ENCODE data around the gene FGFBP3. TPM values are rescaled to one million over a fixed set of nuclear protein-coding genes. Genes with fewer than 3 reads are reported as not detected.

FGFBP3 gene, protein sequence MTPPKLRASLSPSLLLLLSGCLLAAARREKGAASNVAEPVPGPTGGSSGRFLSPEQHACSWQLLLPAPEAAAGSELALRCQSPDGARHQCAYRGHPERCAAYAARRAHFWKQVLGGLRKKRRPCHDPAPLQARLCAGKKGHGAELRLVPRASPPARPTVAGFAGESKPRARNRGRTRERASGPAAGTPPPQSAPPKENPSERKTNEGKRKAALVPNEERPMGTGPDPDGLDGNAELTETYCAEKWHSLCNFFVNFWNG
- 1 to 10 TPM in 4 of 5 donors, under 1 TPM in 1; 0.98 to 6.7 (median 5.9) TPM for total RNA-seq
- total RNA-seq (2013) = 1.7 TPM
- total RNA-seq = 1.5 to 7.5 (median 4.1) reads per million in 29 experiments

DNA sequence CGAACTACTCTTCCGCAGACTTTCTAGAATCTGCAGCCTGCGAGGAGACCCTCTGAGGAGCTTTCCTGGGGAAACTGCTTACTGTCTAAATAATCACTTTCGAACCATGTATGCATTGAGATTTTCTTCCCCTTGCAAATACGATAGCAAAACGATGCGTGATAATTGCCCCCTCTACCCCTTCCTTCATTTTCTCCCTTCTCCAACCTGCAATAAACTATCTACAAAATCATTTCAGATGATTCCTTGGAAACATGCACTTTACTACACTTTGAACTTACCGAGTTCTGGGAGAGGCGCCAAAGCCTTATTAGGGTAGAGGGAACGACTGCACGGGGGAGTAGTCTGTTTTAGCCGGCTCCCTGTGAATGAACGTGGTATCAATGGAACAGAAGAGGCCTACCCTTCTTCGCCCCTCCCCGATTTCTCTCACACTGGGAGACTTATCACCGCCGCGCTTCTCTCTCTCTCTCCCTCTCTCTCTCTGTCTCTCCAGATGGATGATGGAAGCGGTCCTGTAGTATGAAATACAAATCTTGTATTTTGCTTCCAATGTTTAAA is at the start of gene FGFBP3:
Gene FGFBP3, minus strand, starts transcription at position 370 of the 561 bp plus-strand sequence. CDS start 517 bp downstream, outside the sequence.
- ATAC-seq (replicated peaks in 1 of 4) (peak; percentile 10 to 27 (median 20)), DNase-seq (peak in 13 of 35 experiments; percentile 3 to 48 (median 11))
- Mint-ChIP-seq H3K36me3 (no peaks in the 10 kb centered on the region), H3K4me3 (peak within 1 kb of the TSS; percentile 84 to 96 (median 90)), H3K27ac (peak within 1 kb of the TSS; percentile 82 to 92), H3K4me1 (peaks cover 25 to 29% (median 28%) of the 10 kb centered on the region in 3 donors), H3K27me3 (peaks cover 4 to 6% of the 10 kb centered on the region in 2 donors), H3K9me3 (no peaks in the 10 kb centered on the region)
- Histone ChIP-seq H3K27me3 (replicated peaks in 1 of 2; ENCODE audit: control insufficient read depth in 2 of 2, extremely low read depth in 1 of 2, insufficient read depth in 2 of 2, low read length in 1 of 2) (peaks cover 0 to 3% of the 10 kb centered on the region in 2 experiments), H3K9me3 (no peaks in the 10 kb centered on the region), H3K4me3 (ENCODE audit: control insufficient read depth in 1 of 2, extremely low read depth in 1 of 2, low read length in 1 of 2) (peak within 1 kb of the TSS; percentile 63 to 95), H3K36me3 (ENCODE audit: control insufficient read depth in 2 of 2, extremely low read depth in 1 of 2, insufficient read depth in 1 of 2, low read length in 1 of 2) (no peaks in the 10 kb centered on the region), H3K4me1 (ENCODE audit: control insufficient read depth in 1 of 2, extremely low read depth in 1 of 2, insufficient read depth in 2 of 2, low read length in 2 of 2) (peaks cover 12 to 17% of the 10 kb centered on the region in 2 experiments), H3K27ac (ENCODE audit: low read length) (peak within 1 kb of the TSS; percentile 18)
- ChIA-PET CTCF (interaction anchor here (0.6 to 3.1 kb wide), 7 partner anchors 8 to 611 kb away, joined by 3 to 21 read pairs (median 4); partner anchors contain the start of genes BTAF1 (in 1 of the 2) and TNKS2 (in 1 of the 2)), POLR2A (interaction anchor here (1.0 to 1.6 kb wide), 2 partner anchors 13 to 15 kb away, joined by 3 to 8 read pairs; partner anchors contain the start of gene BTAF1 (in 1 of the 2))
- 0% methylated on average over 7 of the region's 19 CpGs for WGBS (ENCODE audit: insufficient coverage)

DNA sequence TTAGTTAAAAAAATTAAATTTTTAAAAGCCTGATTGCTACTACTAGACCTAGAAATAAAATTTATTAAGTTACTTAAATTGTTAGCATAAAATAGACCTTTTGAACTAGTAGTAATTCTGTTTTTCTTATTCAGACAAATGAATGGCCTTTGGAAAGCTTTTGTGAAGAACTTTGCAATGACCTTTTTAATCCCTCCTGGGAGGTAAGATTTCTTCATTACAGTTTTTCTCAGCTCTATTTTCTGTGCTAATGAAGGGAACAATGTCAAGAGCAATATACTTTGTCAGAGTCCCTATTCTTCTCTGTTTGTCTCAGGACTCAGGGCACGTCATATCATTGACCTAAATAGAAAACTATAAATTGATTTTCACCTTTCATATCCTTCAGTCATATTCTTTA is 47.8 kb upstream of the FGFBP3 start:
- no CpG with 5 or more reads among the region's 1 CpG for WGBS (ENCODE audit: insufficient coverage)
- H3K27ac Mint-ChIP-seq = no peak overlapping the region

DNA sequence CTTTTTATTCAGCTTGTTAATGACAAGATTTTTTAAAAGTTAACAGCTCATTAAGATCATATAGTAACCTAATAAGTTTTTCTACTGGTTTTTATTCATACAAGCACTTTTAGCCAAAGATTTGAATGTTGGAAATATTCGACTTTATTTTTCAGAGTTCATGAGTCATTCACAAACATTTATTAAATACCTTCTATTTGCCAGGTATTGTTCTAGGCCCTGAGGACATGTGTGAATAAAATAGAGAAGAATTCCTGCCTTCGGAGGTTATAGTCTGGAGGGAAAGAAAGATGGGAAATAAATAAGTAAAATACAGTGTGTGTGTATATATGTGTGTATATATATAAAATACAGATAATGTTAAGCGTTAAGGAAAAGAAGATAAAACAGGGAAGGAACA is 45.8 kb upstream of the FGFBP3 start:
- H3K4me1 ChIP-seq (ENCODE audit: control insufficient read depth in 1 of 2, extremely low read depth in 1 of 2, insufficient read depth in 2 of 2, low read length in 2 of 2) = no peaks in the 10 kb centered on the region
- no peaks in the 10 kb centered on the region for H3K27me3 ChIP-seq (replicated peaks in 1 of 2; ENCODE audit: control insufficient read depth in 2 of 2, extremely low read depth in 1 of 2, insufficient read depth in 2 of 2, low read length in 1 of 2)
- Mint-ChIP-seq H3K36me3 (peaks cover 63% of the 10 kb centered on the region), H3K27ac (no peak overlapping the region), H3K27me3 (no peaks in the 10 kb centered on the region), H3K4me1 (no peaks in the 10 kb centered on the region), H3K4me3 (no peak overlapping the region), H3K9me3 (no peaks in the 10 kb centered on the region)
- H3K27ac ChIP-seq (ENCODE audit: low read length) = no peak overlapping the region
- ATAC-seq (replicated peaks in 1 of 4) (no peak), DNase-seq (no peak)
- ChIA-PET CTCF (interaction anchor here in 1 of 2 donors (0.7 kb wide), 1 partner anchor 22 kb away, joined by 3 read pairs; no protein-coding TSS in a partner anchor), POLR2A (interaction anchor here (0.6 to 0.7 kb wide), 2 partner anchors 133 to 261 kb away, joined by 3 read pairs; no protein-coding TSS in a partner anchor)
- H3K36me3 ChIP-seq (ENCODE audit: control insufficient read depth in 2 of 2, extremely low read depth in 1 of 2, insufficient read depth in 1 of 2, low read length in 1 of 2) = peaks cover 11 to 78% of the 10 kb centered on the region in 2 donors
- H3K9me3 ChIP-seq = no peaks in the 10 kb centered on the region
- 100% methylated on average over 1 of the region's 3 CpGs for WGBS (ENCODE audit: insufficient coverage)
- H3K4me3 ChIP-seq (ENCODE audit: control insufficient read depth in 1 of 2, extremely low read depth in 1 of 2, low read length in 1 of 2) = no peak overlapping the region

More for the DNA sequence above, 47.8 kb upstream of the FGFBP3 start:
- DNase-seq = no peak
- Mint-ChIP-seq H3K36me3 (peaks cover 63% of the 10 kb centered on the region), H3K4me3 (no peak overlapping the region), H3K9me3 (no peaks in the 10 kb centered on the region), H3K27me3 (no peaks in the 10 kb centered on the region), H3K4me1 (peaks cover 0 to 3% (median 0%) of the 10 kb centered on the region in 3 donors)
- Histone ChIP-seq H3K4me3 (ENCODE audit: control insufficient read depth in 1 of 2, extremely low read depth in 1 of 2, low read length in 1 of 2) (no peak overlapping the region), H3K4me1 (ENCODE audit: control insufficient read depth in 1 of 2, extremely low read depth in 1 of 2, insufficient read depth in 2 of 2, low read length in 2 of 2) (no peaks in the 10 kb centered on the region), H3K36me3 (ENCODE audit: control insufficient read depth in 2 of 2, extremely low read depth in 1 of 2, insufficient read depth in 1 of 2, low read length in 1 of 2) (peaks cover 11 to 84% of the 10 kb centered on the region in 2 donors), H3K27me3 (replicated peaks in 1 of 2; ENCODE audit: control insufficient read depth in 2 of 2, extremely low read depth in 1 of 2, insufficient read depth in 2 of 2, low read length in 1 of 2) (no peaks in the 10 kb centered on the region), H3K27ac (ENCODE audit: low read length) (no peak overlapping the region), H3K9me3 (no peaks in the 10 kb centered on the region)
- ChIA-PET POLR2A (interaction anchor here in 1 of 2 donors (0.6 kb wide), 1 partner anchor 44 kb away, joined by 6 read pairs; no protein-coding TSS in a partner anchor), CTCF (interaction anchor here in 1 of 2 donors (0.6 kb wide), 1 partner anchor 277 kb away, joined by 3 read pairs; no protein-coding TSS in a partner anchor)
- no peak for ATAC-seq (replicated peaks in 1 of 4)

DNA sequence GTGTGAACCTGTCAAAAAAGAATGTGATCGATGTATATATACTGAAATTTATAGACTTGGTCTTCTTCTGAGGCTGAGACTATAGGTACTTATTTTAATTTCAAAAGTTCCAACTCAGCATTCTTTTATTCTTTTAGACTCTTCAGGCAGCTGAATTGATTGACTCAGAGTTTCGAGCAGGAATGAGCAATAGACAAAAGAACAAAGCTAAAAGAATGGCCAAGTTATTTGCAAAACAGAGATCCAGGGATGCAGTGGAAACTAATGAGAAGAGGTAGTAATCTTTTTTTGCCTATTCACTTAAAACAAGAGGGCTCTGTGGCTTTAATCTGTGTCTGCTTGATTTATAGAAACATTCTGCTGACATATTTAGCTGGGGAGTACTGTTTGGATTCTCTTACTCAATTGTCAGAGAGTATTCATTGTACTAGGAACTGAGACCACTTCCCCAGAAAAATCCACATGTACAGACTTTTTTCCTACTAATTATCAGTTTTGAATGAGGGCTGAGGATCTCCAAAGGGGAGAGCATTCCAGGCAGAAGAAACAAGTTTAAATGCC is 44.4 kb upstream of the FGFBP3 start:
- Histone ChIP-seq H3K27ac (ENCODE audit: low read length) (no peak overlapping the region), H3K4me3 (ENCODE audit: control insufficient read depth in 1 of 2, extremely low read depth in 1 of 2, low read length in 1 of 2) (no peak overlapping the region), H3K36me3 (ENCODE audit: control insufficient read depth in 2 of 2, extremely low read depth in 1 of 2, insufficient read depth in 1 of 2, low read length in 1 of 2) (peaks cover 11 to 66% of the 10 kb centered on the region in 2 donors), H3K4me1 (ENCODE audit: control insufficient read depth in 1 of 2, extremely low read depth in 1 of 2, insufficient read depth in 2 of 2, low read length in 2 of 2) (no peaks in the 10 kb centered on the region), H3K27me3 (replicated peaks in 1 of 2; ENCODE audit: control insufficient read depth in 2 of 2, extremely low read depth in 1 of 2, insufficient read depth in 2 of 2, low read length in 1 of 2) (no peaks in the 10 kb centered on the region), H3K9me3 (no peaks in the 10 kb centered on the region)
- DNase-seq (no peak), ATAC-seq (replicated peaks in 1 of 4) (no peak)
- peaks cover 0 to 1% (median 0%) of the 10 kb centered on the region in 3 donors for H3K4me1 Mint-ChIP-seq
- H3K36me3 Mint-ChIP-seq = peaks cover 54% of the 10 kb centered on the region
- no peaks in the 10 kb centered on the region for H3K9me3 Mint-ChIP-seq
- CTCF ChIA-PET = no interaction called here
- WGBS (ENCODE audit: insufficient coverage) = no CpG with 5 or more reads among the region's 2 CpGs
- no peaks in the 10 kb centered on the region for H3K27me3 Mint-ChIP-seq
- POLR2A ChIA-PET = interaction anchor here (0.5 to 1.1 kb wide), 2 partner anchors 18 to 30 kb away, joined by 3 to 5 read pairs; partner anchors contain the start of gene BTAF1 (in 1 of the 2)
- H3K27ac Mint-ChIP-seq = no peak overlapping the region
- no peak overlapping the region for H3K4me3 Mint-ChIP-seq

DNA sequence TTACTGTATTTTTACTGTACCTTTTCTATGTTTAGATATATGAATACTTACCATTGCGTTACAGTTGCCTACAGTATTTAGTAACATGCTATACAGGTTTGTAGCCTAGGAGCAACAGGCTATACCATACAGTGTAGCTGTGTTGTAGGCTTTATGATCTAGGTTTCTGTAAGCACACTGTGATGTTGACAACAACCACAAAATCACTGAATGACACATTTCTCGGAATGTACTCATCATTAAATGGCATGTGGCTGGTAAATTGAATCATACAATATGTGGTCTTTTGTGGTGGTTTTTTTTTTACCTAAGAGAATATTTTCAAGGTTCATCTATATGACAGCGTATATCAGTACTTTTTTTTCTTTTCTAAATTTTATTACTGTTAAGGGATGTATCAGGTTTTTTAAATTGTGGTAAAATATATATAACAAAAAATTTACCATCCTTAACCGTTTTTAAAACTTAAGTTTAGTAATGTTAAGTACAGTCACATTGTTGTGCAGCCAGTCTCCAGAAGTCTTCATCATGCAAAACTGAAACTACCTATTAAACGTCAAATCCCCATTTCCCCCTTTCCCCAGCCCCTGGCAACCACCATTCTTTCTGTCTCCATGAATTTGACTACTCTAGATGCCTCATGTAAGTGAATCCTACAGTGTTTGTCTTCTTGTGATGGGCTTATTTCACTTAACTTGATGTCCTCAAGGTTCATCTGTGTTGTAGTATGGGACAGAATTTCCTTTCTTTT is 35.8 kb upstream of the FGFBP3 start:
- H3K9me3 Mint-ChIP-seq = no peaks in the 10 kb centered on the region
- ChIA-PET POLR2A (no interaction called here), CTCF (no interaction called here)
- H3K27me3 ChIP-seq (replicated peaks in 1 of 2; ENCODE audit: control insufficient read depth in 2 of 2, extremely low read depth in 1 of 2, insufficient read depth in 2 of 2, low read length in 1 of 2) = no peaks in the 10 kb centered on the region
- H3K27ac ChIP-seq (ENCODE audit: low read length) = no peak overlapping the region
- peaks cover 3 to 26% of the 10 kb centered on the region in 2 donors for H3K36me3 ChIP-seq (ENCODE audit: control insufficient read depth in 2 of 2, extremely low read depth in 1 of 2, insufficient read depth in 1 of 2, low read length in 1 of 2)
- peak overlapping the region; percentile 20 to 60 for H3K27ac Mint-ChIP-seq
- no peak overlapping the region for H3K4me3 Mint-ChIP-seq
- H3K27me3 Mint-ChIP-seq = no peaks in the 10 kb centered on the region
- no peaks in the 10 kb centered on the region for H3K9me3 ChIP-seq
- DNase-seq = no peak
- no CpG with 5 or more reads among the region's 5 CpGs for WGBS (ENCODE audit: insufficient coverage)
- peak in 1 of 4 experiments; percentile 58 for ATAC-seq (replicated peaks in 1 of 4)
- H3K36me3 Mint-ChIP-seq = peaks cover 37% of the 10 kb centered on the region
- no peaks in the 10 kb centered on the region for H3K4me1 ChIP-seq (ENCODE audit: control insufficient read depth in 1 of 2, extremely low read depth in 1 of 2, insufficient read depth in 2 of 2, low read length in 2 of 2)
- H3K4me3 ChIP-seq (ENCODE audit: control insufficient read depth in 1 of 2, extremely low read depth in 1 of 2, low read length in 1 of 2) = no peak overlapping the region
- H3K4me1 Mint-ChIP-seq = peaks cover 8 to 20% (median 14%) of the 10 kb centered on the region in 3 donors
